Fibroblast of villous mesenchyme (primary cell): ENCODE results near the gene GPM6B. TPM values are rescaled to one million over a fixed set of nuclear protein-coding genes. Genes with fewer than 3 reads are reported as not detected.

ENCODE experiments used
- DNase-seq: peaks from one replicate; pipeline ENCODE4 v3.0.0-alpha.2; 2010; ENCODE audit warnings: low read depth
- H3K4me3 ChIP-seq: 2 replicates; pipeline ENCODE4 v1.5.1; 2011; ENCODE audit warnings: low read depth, mild to moderate bottlenecking, low read length
- CTCF ChIP-seq: IDR thresholded peaks from 2 replicates; pipeline ENCODE4 v1.5.1; 2012; ENCODE audit warnings: low read depth, mild to moderate bottlenecking, low read length; ENCODE audit not compliant: insufficient read depth
- total RNA-seq: library from RNA; depleted of rRNA; stranded (reverse); fragments of >200 nt; gene quantifications from 2 replicates; pipeline ENCODE4 v1.2.3, GENCODE V29; 2012

GPM6B gene
- total RNA-seq, 1 donor = under 0.01 TPM

GRCh38 chrX:13836575-13836974 is 19.7 kb upstream of the GPM6B start:
- no peak for TF ChIP-seq CTCF
- DNase-seq = no peak
- H3K4me3 ChIP-seq = no peak overlapping the region

- no peak overlapping the region for H3K4me3 ChIP-seq
- no peak for DNase-seq
- TF ChIP-seq CTCF = no peak
These were observed 18.9 kb upstream of the GPM6B start for GRCh38 chrX:13835825-13836224.

- no peak overlapping the region for H3K4me3 ChIP-seq
- TF ChIP-seq CTCF = no peak
- no peak for DNase-seq
These were observed 17.5 kb upstream of the GPM6B start for GRCh38 chrX:13834355-13834754.

- no peak overlapping the region for H3K4me3 ChIP-seq
- no peak for TF ChIP-seq CTCF
These were observed 13.1 kb upstream of the GPM6B start for GRCh38 chrX:13829983-13830382.

GRCh38 chrX:13828392-13828791 is 11.5 kb upstream of the GPM6B start:
- DNase-seq = no peak
- H3K4me3 ChIP-seq = no peak overlapping the region
- TF ChIP-seq CTCF = no peak

More at GRCh38 chrX:13829983-13830382, 13.1 kb upstream of the GPM6B start:
- DNase-seq = no peak

GRCh38 chrX:13827298-13828090 is 10.6 kb upstream of the GPM6B start:
- TF ChIP-seq CTCF = no peak
- DNase-seq = no peak
- H3K4me3 ChIP-seq = no peak overlapping the region

- no peak overlapping the region for H3K4me3 ChIP-seq
- no peak for DNase-seq
- TF ChIP-seq CTCF = no peak
These were observed 9.9 kb upstream of the GPM6B start for GRCh38 chrX:13826770-13827169.
